HEK293 (cell line): ENCODE data around the gene FRAS1.

Experiments used
- CTCF ChIA-PET: fragments of 350-600 bp; formaldehyde crosslinking; extraction: SDS; loops from one replicate; lab custom pipeline; 2021; ENCODE audit warnings: antibody characterized with exemption; lab: Yijun Ruan, JAX
- POLR2A ChIA-PET: fragments of 300-600 bp; formaldehyde crosslinking; extraction: SDS; loops from one replicate; lab custom pipeline; 2020; ENCODE audit warnings: antibody characterized with exemption, inconsistent platforms; lab: Yijun Ruan, JAX
- H3K27ac ChIP-seq: fragments of 200-500 bp; sonication (Bioruptor generic); 2 replicates; pipeline ENCODE4 v1.5.1; 2014; ENCODE audit warnings: low read depth, low read length, control low read depth, inconsistent platforms; ENCODE audit errors: extremely low read depth
- H3K36me3 ChIP-seq, 2 experiments: fragments of 200-500 bp in 1 of 2; sonication (Bioruptor generic) in 1 of 2; 1 replicate in 1 of 2; 2 replicates in 1 of 2; pipeline ENCODE4 v1.5.1; 2014 to 2017; ENCODE audit warnings: inconsistent platforms in 2 of 2, low read length in 2 of 2; ENCODE audit not compliant: control insufficient read depth in 2 of 2, insufficient read depth in 1 of 2
- H3K4me1 ChIP-seq: fragments of 200-500 bp; sonication (Bioruptor generic); 2 replicates; pipeline ENCODE4 v1.5.1; 2014; ENCODE audit warnings: mild to moderate bottlenecking, low read length, inconsistent platforms; ENCODE audit not compliant: control insufficient read depth, insufficient read depth
- H3K4me3 ChIP-seq: 2 replicates; pipeline ENCODE4 v1.5.1; 2011; ENCODE audit warnings: low read depth, mild to moderate bottlenecking, control low read depth, low read length, moderate library complexity
- H3K9me3 ChIP-seq: fragments of 200-500 bp; sonication (Bioruptor generic); 2 replicates; pipeline ENCODE4 v1.5.1; 2014; ENCODE audit warnings: low read depth, low read length, inconsistent platforms; ENCODE audit not compliant: control insufficient read depth, insufficient read depth
- EGR2 ChIP-seq: fragments of 450-650 bp; formaldehyde crosslinking; IDR thresholded peaks from 2 replicates; pipeline ENCODE4 v1.5.1; 2016; ENCODE audit warnings: low read depth, missing biosample characterization, missing genetic modification characterization
- GLIS1 ChIP-seq: fragments of 450-650 bp; formaldehyde crosslinking; IDR thresholded peaks from 2 replicates; pipeline ENCODE4 v1.5.1; 2016; ENCODE audit warnings: missing biosample characterization, missing genetic modification characterization
- HOXD13 ChIP-seq: sonication (generic); formaldehyde crosslinking; IDR thresholded peaks from 2 replicates; pipeline ENCODE4 v1.8.0; 2022; ENCODE audit warnings: missing genetic modification reagents, borderline replicate concordance
- KLF9 ChIP-seq: fragments of 450-650 bp; formaldehyde crosslinking; IDR thresholded peaks from 2 replicates; pipeline ENCODE4 v1.5.1; 2016; ENCODE audit warnings: missing biosample characterization, missing genetic modification characterization, low read depth
- SCRT2 ChIP-seq: fragments of 450-650 bp; formaldehyde crosslinking; IDR thresholded peaks from 2 replicates; pipeline ENCODE4 v1.5.1; 2016; ENCODE audit warnings: missing biosample characterization, missing genetic modification characterization
- ZBTB1 ChIP-seq: fragments of 450-650 bp; formaldehyde crosslinking; IDR thresholded peaks from 2 replicates; pipeline ENCODE4 v1.5.1; 2016; ENCODE audit warnings: missing biosample characterization, missing genetic modification characterization
- ZBTB7A ChIP-seq: fragments of 450-650 bp; formaldehyde crosslinking; IDR thresholded peaks from 2 replicates; pipeline ENCODE4 v1.5.1; 2016; ENCODE audit warnings: low read depth, missing biosample characterization, missing genetic modification characterization
- ZFHX2 ChIP-seq: fragments of 450-650 bp; formaldehyde crosslinking; conservative IDR thresholded peaks from 2 replicates; pipeline ENCODE4 v1.5.1; 2016; ENCODE audit warnings: missing biosample characterization, missing genetic modification characterization
- ZNF10 ChIP-seq: fragments of 450-650 bp; formaldehyde crosslinking; IDR thresholded peaks from 2 replicates; pipeline ENCODE4 v1.5.1; 2017; ENCODE audit warnings: missing biosample characterization, missing genetic modification characterization
- ZNF112 ChIP-seq: fragments of 450-650 bp; formaldehyde crosslinking; IDR thresholded peaks from 2 replicates; pipeline ENCODE4 v1.5.0; 2017; ENCODE audit warnings: missing biosample characterization, missing genetic modification characterization
- ZNF19 ChIP-seq: fragments of 450-650 bp; formaldehyde crosslinking; IDR thresholded peaks from 2 replicates; pipeline ENCODE4; 2016; ENCODE audit warnings: missing biosample characterization, missing genetic modification characterization, low read depth
- ZNF202 ChIP-seq: fragments of 450-650 bp; formaldehyde crosslinking; IDR thresholded peaks from 2 replicates; pipeline ENCODE4 v1.5.1; 2016; ENCODE audit warnings: missing biosample characterization, missing genetic modification characterization, borderline replicate concordance
- ZNF404 ChIP-seq: fragments of 450-650 bp; formaldehyde crosslinking; IDR thresholded peaks from 2 replicates; pipeline ENCODE4 v1.5.1; 2017; ENCODE audit warnings: missing biosample characterization, missing genetic modification characterization
- ZNF473 ChIP-seq: fragments of 450-650 bp; formaldehyde crosslinking; IDR thresholded peaks from 2 replicates; pipeline ENCODE4 v1.5.1; 2017; ENCODE audit warnings: missing biosample characterization, missing genetic modification characterization
- ZNF549 ChIP-seq: fragments of 450-650 bp; IDR thresholded peaks from 2 replicates; pipeline ENCODE4 v1.5.1; 2018; ENCODE audit warnings: missing biosample characterization, missing genetic modification characterization, mild to moderate bottlenecking, inconsistent platforms, moderate library complexity
- ZNF621 ChIP-seq: fragments of 450-650 bp; formaldehyde crosslinking; IDR thresholded peaks from 2 replicates; pipeline ENCODE4 v1.5.1; 2017; ENCODE audit warnings: missing biosample characterization, missing genetic modification characterization
- ZNF623 ChIP-seq: fragments of 450-650 bp; formaldehyde crosslinking; IDR thresholded peaks from 2 replicates; pipeline ENCODE4 v1.5.1; 2016; ENCODE audit warnings: missing biosample characterization, missing genetic modification characterization
- ZNF776 ChIP-seq: fragments of 450-650 bp; formaldehyde crosslinking; IDR thresholded peaks from 2 replicates; pipeline ENCODE4 v1.5.0; 2017; ENCODE audit warnings: missing biosample characterization, missing genetic modification characterization, borderline replicate concordance
- ZNF837 ChIP-seq: fragments of 450-650 bp; formaldehyde crosslinking; IDR thresholded peaks from 2 replicates; pipeline ENCODE4 v1.5.1; 2016; ENCODE audit warnings: missing biosample characterization, missing genetic modification characterization
- TF ChIP-seq, protein P1 (sequence below): fragments of 450-650 bp; formaldehyde crosslinking; IDR thresholded peaks from 2 replicates; pipeline ENCODE4 v1.5.1; 2016; ENCODE audit warnings: missing biosample characterization, missing genetic modification characterization
- TF ChIP-seq, protein P2 (sequence below): fragments of 450-650 bp; formaldehyde crosslinking; IDR thresholded peaks from 2 replicates; pipeline ENCODE4 v1.5.1; 2016; ENCODE audit warnings: missing biosample characterization, missing genetic modification characterization
- TF ChIP-seq, protein P3 (sequence below): sonication (generic); formaldehyde crosslinking; IDR thresholded peaks from 2 replicates; pipeline ENCODE4 v1.8.1; 2022; ENCODE audit warnings: mild to moderate bottlenecking, moderate library complexity, missing genetic modification reagents
- TF ChIP-seq, protein P4 (sequence below): fragments of 450-650 bp; formaldehyde crosslinking; IDR thresholded peaks from 2 replicates; pipeline ENCODE4 v1.5.1; 2016; ENCODE audit warnings: missing biosample characterization, missing genetic modification characterization
- TF ChIP-seq, protein P5 (sequence below): fragments of 450-650 bp; formaldehyde crosslinking; IDR thresholded peaks from 2 replicates; pipeline ENCODE4 v1.5.1; 2016; ENCODE audit warnings: missing biosample characterization, missing genetic modification characterization
- TF ChIP-seq, protein P6 (sequence below): fragments of 450-650 bp; formaldehyde crosslinking; IDR thresholded peaks from 2 replicates; pipeline ENCODE4 v1.5.1; 2016; ENCODE audit warnings: missing biosample characterization, missing genetic modification characterization

The FRAS1 gene

DNA sequence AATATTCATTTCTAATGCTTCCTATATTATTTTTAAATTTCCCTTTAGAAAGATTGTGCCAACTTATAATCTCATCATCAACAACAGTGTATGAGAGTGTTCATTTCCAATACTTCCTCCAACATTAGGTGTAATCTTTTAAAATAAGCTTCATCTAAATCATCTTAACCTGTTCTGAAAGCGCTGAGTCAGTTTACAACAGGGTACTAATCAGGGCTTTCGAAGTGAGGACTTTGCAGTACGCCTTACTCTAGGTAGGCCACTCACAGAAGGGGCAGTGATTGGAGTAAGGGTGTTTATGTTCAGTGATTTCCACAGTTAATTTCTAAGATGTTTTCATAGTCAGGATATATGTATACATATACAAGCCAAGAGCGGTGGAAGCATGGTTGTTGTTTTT is 87.9 kb downstream of the FRAS1 start:
- TF ChIP-seq, protein P1, sequence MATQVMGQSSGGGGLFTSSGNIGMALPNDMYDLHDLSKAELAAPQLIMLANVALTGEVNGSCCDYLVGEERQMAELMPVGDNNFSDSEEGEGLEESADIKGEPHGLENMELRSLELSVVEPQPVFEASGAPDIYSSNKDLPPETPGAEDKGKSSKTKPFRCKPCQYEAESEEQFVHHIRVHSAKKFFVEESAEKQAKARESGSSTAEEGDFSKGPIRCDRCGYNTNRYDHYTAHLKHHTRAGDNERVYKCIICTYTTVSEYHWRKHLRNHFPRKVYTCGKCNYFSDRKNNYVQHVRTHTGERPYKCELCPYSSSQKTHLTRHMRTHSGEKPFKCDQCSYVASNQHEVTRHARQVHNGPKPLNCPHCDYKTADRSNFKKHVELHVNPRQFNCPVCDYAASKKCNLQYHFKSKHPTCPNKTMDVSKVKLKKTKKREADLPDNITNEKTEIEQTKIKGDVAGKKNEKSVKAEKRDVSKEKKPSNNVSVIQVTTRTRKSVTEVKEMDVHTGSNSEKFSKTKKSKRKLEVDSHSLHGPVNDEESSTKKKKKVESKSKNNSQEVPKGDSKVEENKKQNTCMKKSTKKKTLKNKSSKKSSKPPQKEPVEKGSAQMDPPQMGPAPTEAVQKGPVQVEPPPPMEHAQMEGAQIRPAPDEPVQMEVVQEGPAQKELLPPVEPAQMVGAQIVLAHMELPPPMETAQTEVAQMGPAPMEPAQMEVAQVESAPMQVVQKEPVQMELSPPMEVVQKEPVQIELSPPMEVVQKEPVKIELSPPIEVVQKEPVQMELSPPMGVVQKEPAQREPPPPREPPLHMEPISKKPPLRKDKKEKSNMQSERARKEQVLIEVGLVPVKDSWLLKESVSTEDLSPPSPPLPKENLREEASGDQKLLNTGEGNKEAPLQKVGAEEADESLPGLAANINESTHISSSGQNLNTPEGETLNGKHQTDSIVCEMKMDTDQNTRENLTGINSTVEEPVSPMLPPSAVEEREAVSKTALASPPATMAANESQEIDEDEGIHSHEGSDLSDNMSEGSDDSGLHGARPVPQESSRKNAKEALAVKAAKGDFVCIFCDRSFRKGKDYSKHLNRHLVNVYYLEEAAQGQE (tag by site-specific recombination), result no peak
- TF ChIP-seq ZNF19 (tag by site-specific recombination) (no peak), ZNF621 (tag by site-specific recombination) (no peak), ZNF549 (tag by site-specific recombination) (no peak), ZNF623 (tag by site-specific recombination) (no peak), HOXD13 (CRISPR knock-in tag) (no peak), ZNF776 (tag by site-specific recombination) (no peak)
- TF ChIP-seq, protein P2, sequence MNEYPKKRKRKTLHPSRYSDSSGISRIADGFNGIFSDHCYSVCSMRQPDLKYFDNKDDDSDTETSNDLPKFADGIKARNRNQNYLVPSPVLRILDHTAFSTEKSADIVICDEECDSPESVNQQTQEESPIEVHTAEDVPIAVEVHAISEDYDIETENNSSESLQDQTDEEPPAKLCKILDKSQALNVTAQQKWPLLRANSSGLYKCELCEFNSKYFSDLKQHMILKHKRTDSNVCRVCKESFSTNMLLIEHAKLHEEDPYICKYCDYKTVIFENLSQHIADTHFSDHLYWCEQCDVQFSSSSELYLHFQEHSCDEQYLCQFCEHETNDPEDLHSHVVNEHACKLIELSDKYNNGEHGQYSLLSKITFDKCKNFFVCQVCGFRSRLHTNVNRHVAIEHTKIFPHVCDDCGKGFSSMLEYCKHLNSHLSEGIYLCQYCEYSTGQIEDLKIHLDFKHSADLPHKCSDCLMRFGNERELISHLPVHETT, result no peak
- TF ChIP-seq, protein P3, sequence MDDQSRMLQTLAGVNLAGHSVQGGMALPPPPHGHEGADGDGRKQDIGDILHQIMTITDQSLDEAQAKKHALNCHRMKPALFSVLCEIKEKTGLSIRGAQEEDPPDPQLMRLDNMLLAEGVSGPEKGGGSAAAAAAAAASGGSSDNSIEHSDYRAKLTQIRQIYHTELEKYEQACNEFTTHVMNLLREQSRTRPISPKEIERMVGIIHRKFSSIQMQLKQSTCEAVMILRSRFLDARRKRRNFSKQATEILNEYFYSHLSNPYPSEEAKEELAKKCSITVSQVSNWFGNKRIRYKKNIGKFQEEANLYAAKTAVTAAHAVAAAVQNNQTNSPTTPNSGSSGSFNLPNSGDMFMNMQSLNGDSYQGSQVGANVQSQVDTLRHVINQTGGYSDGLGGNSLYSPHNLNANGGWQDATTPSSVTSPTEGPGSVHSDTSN (CRISPR knock-in tag), result no peak
- TF ChIP-seq, all 188 proteins: peak for 0
- Histone ChIP-seq H3K4me1 (no peaks in the 10 kb centered on the region), H3K36me3 (no peaks in the 10 kb centered on the region), H3K9me3 (no peaks in the 10 kb centered on the region), H3K27ac (no peak overlapping the region), H3K4me3 (no peak overlapping the region)
- POLR2A ChIA-PET, result no interaction called here
- CTCF ChIA-PET, result no interaction called here

DNA sequence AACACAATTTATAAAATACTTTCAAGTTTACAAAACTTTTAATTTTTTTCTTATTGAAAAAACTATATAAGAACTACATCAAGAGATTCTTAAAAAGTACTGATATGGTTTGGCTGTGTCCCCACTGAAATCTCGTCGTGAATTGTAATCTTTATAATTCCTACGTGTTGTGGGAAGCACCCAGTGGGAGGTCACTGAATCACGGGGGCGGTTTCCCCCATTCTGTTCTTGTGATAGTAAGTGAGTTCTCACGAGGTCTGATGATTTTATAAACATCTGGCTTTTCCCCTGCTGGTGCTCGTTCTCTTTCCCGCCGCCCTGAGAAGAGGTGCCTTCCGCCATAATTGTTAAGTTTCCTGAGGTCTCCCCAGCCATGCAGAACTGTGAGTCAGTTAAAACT is 88.5 kb downstream of the FRAS1 start:
- ChIA-PET POLR2A (no interaction called here), CTCF (no interaction called here)
- H3K4me1 ChIP-seq, result no peaks in the 10 kb centered on the region
- TF ChIP-seq ZNF10 (tag by site-specific recombination), result no peak
- TF ChIP-seq, protein P4, sequence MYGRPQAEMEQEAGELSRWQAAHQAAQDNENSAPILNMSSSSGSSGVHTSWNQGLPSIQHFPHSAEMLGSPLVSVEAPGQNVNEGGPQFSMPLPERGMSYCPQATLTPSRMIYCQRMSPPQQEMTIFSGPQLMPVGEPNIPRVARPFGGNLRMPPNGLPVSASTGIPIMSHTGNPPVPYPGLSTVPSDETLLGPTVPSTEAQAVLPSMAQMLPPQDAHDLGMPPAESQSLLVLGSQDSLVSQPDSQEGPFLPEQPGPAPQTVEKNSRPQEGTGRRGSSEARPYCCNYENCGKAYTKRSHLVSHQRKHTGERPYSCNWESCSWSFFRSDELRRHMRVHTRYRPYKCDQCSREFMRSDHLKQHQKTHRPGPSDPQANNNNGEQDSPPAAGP (tag by site-specific recombination), result no peak
- TF ChIP-seq ZFHX2 (tag by site-specific recombination), result peak; percentile 66
- no peak for TF ChIP-seq ZNF112 (tag by site-specific recombination)
- TF ChIP-seq, protein P5, sequence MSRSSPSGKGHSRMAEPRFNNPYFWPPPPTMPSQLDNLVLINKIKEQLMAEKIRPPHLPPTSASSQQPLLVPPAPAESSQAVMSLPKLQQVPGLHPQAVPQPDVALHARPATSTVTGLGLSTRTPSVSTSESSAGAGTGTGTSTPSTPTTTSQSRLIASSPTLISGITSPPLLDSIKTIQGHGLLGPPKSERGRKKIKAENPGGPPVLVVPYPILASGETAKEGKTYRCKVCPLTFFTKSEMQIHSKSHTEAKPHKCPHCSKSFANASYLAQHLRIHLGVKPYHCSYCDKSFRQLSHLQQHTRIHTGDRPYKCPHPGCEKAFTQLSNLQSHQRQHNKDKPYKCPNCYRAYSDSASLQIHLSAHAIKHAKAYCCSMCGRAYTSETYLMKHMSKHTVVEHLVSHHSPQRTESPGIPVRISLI (tag by site-specific recombination), result no peak
- TF ChIP-seq SCRT2 (tag by site-specific recombination), result no peak
- TF ChIP-seq KLF9 (tag by site-specific recombination), result no peak
- 0 out of 2 replicates have a peak, but pooled peaks have one; percentile 25 for TF ChIP-seq EGR2 (tag by site-specific recombination)
- no peak for TF ChIP-seq ZBTB1 (tag by site-specific recombination)
- no peak for TF ChIP-seq ZNF473 (tag by site-specific recombination)
- peak; percentile 47 for TF ChIP-seq GLIS1
- no peak for TF ChIP-seq ZNF837
- no peak for TF ChIP-seq ZNF202 (tag by site-specific recombination)
- TF ChIP-seq, protein P6, sequence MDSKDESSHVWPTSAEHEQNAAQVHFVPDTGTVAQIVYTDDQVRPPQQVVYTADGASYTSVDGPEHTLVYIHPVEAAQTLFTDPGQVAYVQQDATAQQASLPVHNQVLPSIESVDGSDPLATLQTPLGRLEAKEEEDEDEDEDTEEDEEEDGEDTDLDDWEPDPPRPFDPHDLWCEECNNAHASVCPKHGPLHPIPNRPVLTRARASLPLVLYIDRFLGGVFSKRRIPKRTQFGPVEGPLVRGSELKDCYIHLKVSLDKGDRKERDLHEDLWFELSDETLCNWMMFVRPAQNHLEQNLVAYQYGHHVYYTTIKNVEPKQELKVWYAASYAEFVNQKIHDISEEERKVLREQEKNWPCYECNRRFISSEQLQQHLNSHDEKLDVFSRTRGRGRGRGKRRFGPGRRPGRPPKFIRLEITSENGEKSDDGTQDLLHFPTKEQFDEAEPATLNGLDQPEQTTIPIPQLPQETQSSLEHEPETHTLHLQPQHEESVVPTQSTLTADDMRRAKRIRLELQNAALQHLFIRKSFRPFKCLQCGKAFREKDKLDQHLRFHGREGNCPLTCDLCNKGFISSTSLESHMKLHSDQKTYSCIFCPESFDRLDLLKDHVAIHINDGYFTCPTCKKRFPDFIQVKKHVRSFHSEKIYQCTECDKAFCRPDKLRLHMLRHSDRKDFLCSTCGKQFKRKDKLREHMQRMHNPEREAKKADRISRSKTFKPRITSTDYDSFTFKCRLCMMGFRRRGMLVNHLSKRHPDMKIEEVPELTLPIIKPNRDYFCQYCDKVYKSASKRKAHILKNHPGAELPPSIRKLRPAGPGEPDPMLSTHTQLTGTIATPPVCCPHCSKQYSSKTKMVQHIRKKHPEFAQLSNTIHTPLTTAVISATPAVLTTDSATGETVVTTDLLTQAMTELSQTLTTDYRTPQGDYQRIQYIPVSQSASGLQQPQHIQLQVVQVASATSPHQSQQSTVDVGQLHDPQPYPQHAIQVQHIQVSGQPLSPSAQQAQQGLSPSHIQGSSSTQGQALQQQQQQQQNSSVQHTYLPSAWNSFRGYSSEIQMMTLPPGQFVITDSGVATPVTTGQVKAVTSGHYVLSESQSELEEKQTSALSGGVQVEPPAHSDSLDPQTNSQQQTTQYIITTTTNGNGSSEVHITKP (tag by site-specific recombination), result 0 out of 2 replicates have a peak, but pooled peaks have one; percentile 25
- TF ChIP-seq ZBTB7A (tag by site-specific recombination), result no peak
- no peak for TF ChIP-seq ZNF404 (tag by site-specific recombination)
- no peaks in the 10 kb centered on the region for H3K9me3 ChIP-seq
- H3K27ac ChIP-seq, result no peak overlapping the region
- H3K36me3 ChIP-seq, result no peaks in the 10 kb centered on the region
- H3K4me3 ChIP-seq, result no peak overlapping the region
